Colonic mucosa (tissue), 4 donors: ENCODE data around the gene WDR87. TPM values are rescaled to one million over a fixed set of nuclear protein-coding genes. Genes with fewer than 3 reads are reported as not detected.
"Not testable (repeated sequence)": the region's sequence is repeated elsewhere in the genome, so short reads cannot be mapped to it uniquely, and the experiment has no call there.

ENCODE experiments used
- DNase-seq: peaks from one replicate; pipeline ENCODE4 v3.0.0-alpha.2; 2020
- H3K27ac ChIP-seq: fragments of 200-600 bp; one replicate; pipeline ENCODE4 v1.8.0; 2021
- H3K27me3 ChIP-seq: fragments of 200-600 bp; one replicate; pipeline ENCODE4 v1.8.0; 2021
- H3K36me3 ChIP-seq: fragments of 200-600 bp; one replicate; pipeline ENCODE4 v1.8.0; 2021
- H3K4me1 ChIP-seq: fragments of 200-600 bp; one replicate; pipeline ENCODE4 v1.8.0; 2021; ENCODE audit warnings: mild to moderate bottlenecking
- H3K4me3 ChIP-seq: fragments of 200-600 bp; one replicate; pipeline ENCODE4 v1.8.0; 2021
- H3K9ac ChIP-seq, 2 donors: one replicate each; pipeline ENCODE4 v1.7.0; 2013; ENCODE audit warnings: control low read depth in 2 of 2, low read depth in 2 of 2, low read length in 2 of 2
- H3K9me3 ChIP-seq: fragments of 200-600 bp; one replicate; pipeline ENCODE4 v1.8.0; 2021
- CTCF ChIP-seq: fragments of 200-600 bp; IDR thresholded peaks from one replicate; pipeline ENCODE4 v1.8.0; 2022; ENCODE audit warnings: antibody characterized with exemption, mild to moderate bottlenecking
- intact Hi-C: fragments of 100-400 bp; cut with DNase I; formaldehyde crosslinking; loops from one replicate; pipeline ENCODE4 v1.14.1; 2022
- total RNA-seq, 2 donors: library from RNA; stranded (reverse); fragmentation: NEBNext Ultra II Directional in 1 of 2; extraction: Animal tissue kit (Norgen Biotek cat#: 25700) in 1 of 2; gene quantifications; one replicate each; pipeline ENCODE4 v1.2.1, GENCODE V29; 2021
- donor health status: healthy.
- donor health status: DM: no; HTN: no; CAD: no.
- donor health status: DM: no; HTN: no; CAD: no.

WDR87 gene
- total RNA-seq, 2 donors from 2014 or later = not detected

- Histone ChIP-seq H3K4me3 (no peak overlapping the region), H3K27me3 (no peaks in the 10 kb centered on the region), H3K36me3 (no peaks in the 10 kb centered on the region), H3K27ac (no peak overlapping the region), H3K9me3 (no peaks in the 10 kb centered on the region), H3K9ac (no peak overlapping the region), H3K4me1 (no peaks in the 10 kb centered on the region)
- DNase-seq = no peak
- intact Hi-C loops = no loop called here
- TF ChIP-seq CTCF = no peak
Observed at GRCh38 chr19:37867831-37868230, 38.6 kb downstream of the WDR87 start.

GRCh38 chr19:37865930-37866329 lies 40.5 kb downstream of the WDR87 start:
- DNase-seq, intact Hi-C loops, H3K27ac ChIP-seq: not testable (repeated sequence)

GRCh38 chr19:37864501-37864900 lies 41.9 kb downstream of the WDR87 start:
- Histone ChIP-seq H3K36me3 (no peaks in the 10 kb centered on the region), H3K9ac (no peak overlapping the region), H3K4me3 (no peak overlapping the region), H3K27ac (no peak overlapping the region), H3K9me3 (no peaks in the 10 kb centered on the region), H3K27me3 (no peaks in the 10 kb centered on the region), H3K4me1 (no peaks in the 10 kb centered on the region)
- no peak for DNase-seq
- TF ChIP-seq CTCF = no peak
- intact Hi-C loops = no loop called here

More at GRCh38 chr19:37865930-37866329, 40.5 kb downstream of the WDR87 start:
- H3K27me3 ChIP-seq, H3K36me3 ChIP-seq, H3K9me3 ChIP-seq, H3K4me1 ChIP-seq, H3K9ac ChIP-seq, H3K4me3 ChIP-seq: not testable (repeated sequence)

- no peak for TF ChIP-seq CTCF
- Histone ChIP-seq H3K4me3 (no peak overlapping the region), H3K27ac (no peak overlapping the region), H3K9ac (no peak overlapping the region), H3K27me3 (no peaks in the 10 kb centered on the region), H3K9me3 (no peaks in the 10 kb centered on the region), H3K36me3 (no peaks in the 10 kb centered on the region), H3K4me1 (no peaks in the 10 kb centered on the region)
- DNase-seq = peak; percentile 39
- intact Hi-C loops = no loop called here
Observed at GRCh38 chr19:37855098-37855497, 51.3 kb downstream of the WDR87 start.

- no peaks in the 10 kb centered on the region for H3K36me3 ChIP-seq
- TF ChIP-seq CTCF = no peak
- H3K9me3 ChIP-seq = no peaks in the 10 kb centered on the region
- H3K27ac ChIP-seq = no peak overlapping the region
- no peak overlapping the region for H3K9ac ChIP-seq
- H3K4me1 ChIP-seq = no peaks in the 10 kb centered on the region
- H3K4me3 ChIP-seq = no peak overlapping the region
- intact Hi-C loops = no loop called here
- no peak for DNase-seq
- no peaks in the 10 kb centered on the region for H3K27me3 ChIP-seq
Observed at GRCh38 chr19:37845932-37846331, 60.5 kb downstream of the WDR87 start.

Other genes starting within 250 kb of the WDR87 start
- gene ZNF607, start 186.8 kb downstream of the WDR87 start, total RNA-seq = 1 to 10 TPM; 4.9 to 7.8 TPM
- gene ZNF573, start 127.0 kb downstream of the WDR87 start, total RNA-seq = 1 to 10 TPM; 3.6 to 5.5 TPM
- gene SIPA1L3, start 614 bp upstream of the WDR87 start, total RNA-seq = 100 to 1,000 TPM in 1 of 2 donors, 10 to 100 TPM in 1; 98.6 to 113 TPM